GM23248 (cell line): ENCODE measurements around the gene PKNOX2. TPM values are rescaled to one million over a fixed set of nuclear protein-coding genes. Genes with fewer than 3 reads are reported as not detected.

Source experiments
- DNase-seq: peaks from one replicate; pipeline ENCODE4 v3.0.0-alpha.2; 2015
- H2AFZ ChIP-seq: fragments of 200-600 bp; sonication (generic); 2 replicates; pipeline ENCODE4 v1.6.1; 2016; ENCODE audit warnings: antibody characterized with exemption
- H3F3A ChIP-seq: fragments of 200-600 bp; sonication (generic); 2 replicates; pipeline ENCODE4 v1.6.1; 2016; ENCODE audit warnings: mild to moderate bottlenecking, antibody characterized with exemption, mixed run types; ENCODE audit not compliant: insufficient read depth
- H3K27ac ChIP-seq: fragments of 200-600 bp; sonication (generic); 2 replicates; pipeline ENCODE4 v1.5.1; 2016; ENCODE audit warnings: mild to moderate bottlenecking
- H3K27me3 ChIP-seq: fragments of 200-600 bp; sonication (generic); replicated peaks from 2 replicates; pipeline ENCODE4 v1.6.1; 2016; ENCODE audit warnings: mild to moderate bottlenecking; ENCODE audit not compliant: insufficient read depth
- H3K36me3 ChIP-seq: fragments of 200-600 bp; sonication (generic); 2 replicates; pipeline ENCODE4 v1.6.1; 2016; ENCODE audit warnings: low read depth, mild to moderate bottlenecking
- H3K4me1 ChIP-seq: fragments of 200-600 bp; sonication (generic); 2 replicates; pipeline ENCODE4 v1.6.1; 2016; ENCODE audit warnings: mild to moderate bottlenecking; ENCODE audit not compliant: insufficient read depth
- H3K4me2 ChIP-seq: fragments of 200-600 bp; sonication (generic); one replicate; pipeline ENCODE4 v1.6.1; 2016; ENCODE audit warnings: mild to moderate bottlenecking; ENCODE audit not compliant: unreplicated experiment
- H3K4me3 ChIP-seq: fragments of 200-600 bp; sonication (generic); 2 replicates; pipeline ENCODE4 v1.5.1; 2016; ENCODE audit warnings: mild to moderate bottlenecking
- H3K79me2 ChIP-seq: fragments of 200-600 bp; sonication (generic); 2 replicates; pipeline ENCODE4 v1.6.1; 2016; ENCODE audit warnings: mild to moderate bottlenecking; ENCODE audit not compliant: insufficient read depth
- H3K9ac ChIP-seq: fragments of 200-600 bp; sonication (generic); 2 replicates; pipeline ENCODE4 v1.6.1; 2016; ENCODE audit warnings: mild to moderate bottlenecking
- H3K9me2 ChIP-seq: fragments of 200-600 bp; sonication (generic); 2 replicates; pipeline ENCODE4 v1.6.1; 2016; ENCODE audit warnings: mixed run types, mild to moderate bottlenecking, moderate library complexity; ENCODE audit not compliant: insufficient read depth
- H3K9me3 ChIP-seq: fragments of 200-600 bp; sonication (generic); one replicate; pipeline ENCODE4 v1.6.1; 2017; ENCODE audit warnings: low read depth
- H4K20me1 ChIP-seq: fragments of 200-600 bp; sonication (generic); 2 replicates; pipeline ENCODE4 v1.6.0; 2016; ENCODE audit not compliant: insufficient read depth
- EZH2 ChIP-seq: fragments of 200-600 bp; sonication (generic); IDR thresholded peaks from 2 replicates; pipeline ENCODE4 v1.6.1; 2018; ENCODE audit warnings: antibody characterized with exemption, mild to moderate bottlenecking; ENCODE audit not compliant: insufficient read depth, poor library complexity, severe bottlenecking
- EZH2phosphoT487 ChIP-seq: fragments of 200-600 bp; sonication (generic); IDR thresholded peaks from 2 replicates; pipeline ENCODE4 v1.6.1; 2018; ENCODE audit warnings: antibody characterized with exemption, moderate library complexity, mild to moderate bottlenecking, low read depth; ENCODE audit not compliant: insufficient read depth
- WGBS, 2 experiments: methylation state at CpG; one replicate each; pipeline ENCODE4 v1.1.6; 2015 to 2017; ENCODE audit warnings: low lambda C conversion rate in 2 of 2, low coverage in 1 of 2; ENCODE audit errors: missing lambda C conversion rate in 2 of 2; 5-methylcytosine and 5-hydroxymethylcytosine counted together
- in situ Hi-C: fragments of 300-500 bp; cut with MboI; formaldehyde crosslinking; loops from 2 replicates; pipeline ENCODE4 v1.15.0; 2020
- polyA plus RNA-seq: library from polyadenylated mRNA; unstranded; fragments of >200 nt; fragmentation: Nextera tagmentation; extraction: Ambion mirVana; gene quantifications from 2 replicates; pipeline ENCODE4 v1.2.1, GENCODE V29; 2016
- total RNA-seq: library from RNA; depleted of rRNA; stranded (reverse); fragments of >200 nt; shearing (Covaris generic); gene quantifications from 2 replicates; pipeline ENCODE4 v1.2.3, GENCODE V29; 2014

PKNOX2 gene
- total and polyA plus RNA-seq, 2 experiments from 2014 or later: 0.21 to 0.76 TPM

DNA sequence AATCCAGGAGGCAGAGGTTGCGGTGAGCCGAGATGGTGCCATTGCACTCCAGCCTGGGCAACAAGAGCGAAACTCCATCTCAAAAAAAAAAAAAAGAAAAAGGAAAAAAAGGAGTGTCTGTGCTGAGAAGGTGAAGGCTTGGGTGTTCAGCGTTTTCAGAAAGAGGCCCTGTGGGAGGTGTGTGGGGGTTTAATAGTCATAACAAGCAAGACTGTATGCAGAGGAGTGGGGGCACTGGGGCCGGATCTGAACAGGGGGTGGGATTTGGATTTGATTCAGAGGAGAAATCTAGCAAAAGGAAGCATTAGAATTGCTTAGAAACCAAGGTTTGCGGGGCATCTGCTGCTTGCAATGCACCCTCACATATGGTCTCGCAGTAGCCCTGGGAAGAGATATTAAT, 195.5 kb downstream of the PKNOX2 start:
- H3K27me3 ChIP-seq: no peaks in the 10 kb centered on the region
- WGBS, 2 experiments: 91 to 93% methylated on average over 7 of the region's 7 CpGs
- no peak for DNase-seq
- H3K4me1 ChIP-seq: peaks cover 15% of the 10 kb centered on the region
- no peaks in the 10 kb centered on the region for H3K9me2 ChIP-seq
- TF ChIP-seq EZH2 (no peak), EZH2phosphoT487 (no peak)
- no peak overlapping the region for H2AFZ ChIP-seq
- H3K4me3 ChIP-seq: no peak overlapping the region
- no peak overlapping the region for H3K4me2 ChIP-seq
- H4K20me1 ChIP-seq: no peaks in the 10 kb centered on the region
- H3K27ac ChIP-seq: no peak overlapping the region
- H3K9me3 ChIP-seq: no peaks in the 10 kb centered on the region
- in situ Hi-C loops: no loop called here
- H3F3A ChIP-seq: no peaks in the 10 kb centered on the region
- H3K36me3 ChIP-seq: no peaks in the 10 kb centered on the region
- H3K79me2 ChIP-seq: no peaks in the 10 kb centered on the region
- no peak overlapping the region for H3K9ac ChIP-seq

DNA sequence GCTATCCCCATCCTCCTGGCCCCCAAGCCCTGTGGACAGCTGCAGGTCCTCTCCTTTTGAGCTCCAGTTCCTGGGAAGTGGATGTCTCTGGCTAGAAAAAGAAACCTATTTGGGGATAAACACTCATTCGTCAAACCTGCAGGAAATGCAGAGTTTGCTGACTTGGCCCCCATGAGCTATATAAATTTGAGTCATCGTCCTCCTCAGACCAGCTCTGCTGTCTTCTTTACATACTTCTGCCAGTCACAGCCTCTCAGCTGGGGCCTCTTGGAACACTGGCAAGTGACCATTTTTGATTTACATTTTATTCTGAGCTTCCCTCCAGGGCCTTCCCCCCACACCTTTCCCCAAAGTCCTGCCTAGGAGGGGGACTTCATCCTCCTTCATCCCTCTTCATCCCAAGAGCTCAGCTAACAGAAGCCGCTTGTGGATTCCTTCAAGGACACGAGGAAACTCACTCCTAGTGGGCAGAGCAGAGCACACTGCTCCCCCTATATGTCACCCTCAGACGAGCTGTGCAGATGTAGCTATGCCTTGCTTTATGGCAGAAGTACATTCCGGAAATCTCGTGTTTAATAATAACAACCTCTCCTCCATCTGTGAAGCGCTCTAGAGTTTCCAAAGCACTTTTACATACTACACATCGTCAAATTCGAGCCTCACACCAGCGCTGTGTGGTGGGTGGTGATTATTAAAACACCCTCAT, 199.7 kb downstream of the PKNOX2 start:
- no peak overlapping the region for H3K9ac ChIP-seq
- H3K4me1 ChIP-seq: peaks cover 7% of the 10 kb centered on the region
- H3K4me3 ChIP-seq: no peak overlapping the region
- H3K4me2 ChIP-seq: peak overlapping the region; percentile 49
- in situ Hi-C loops: no loop called here
- 54 to 63% methylated on average over 11 of the region's 11 CpGs for WGBS, 2 experiments
- no peaks in the 10 kb centered on the region for H3F3A ChIP-seq
- DNase-seq: peak; percentile 72
- no peaks in the 10 kb centered on the region for H3K36me3 ChIP-seq
- H3K9me2 ChIP-seq: no peaks in the 10 kb centered on the region
- no peaks in the 10 kb centered on the region for H3K9me3 ChIP-seq
- no peak for TF ChIP-seq EZH2phosphoT487
- TF ChIP-seq EZH2: no peak
- H4K20me1 ChIP-seq: no peaks in the 10 kb centered on the region
- H3K27me3 ChIP-seq: no peaks in the 10 kb centered on the region
- H3K27ac ChIP-seq: no peak overlapping the region
- no peaks in the 10 kb centered on the region for H3K79me2 ChIP-seq
- H2AFZ ChIP-seq: peak overlapping the region; percentile 43; the same call in 1 of the 2 replicates

GRCh38 chr11:125365196-125365931, 200.8 kb downstream of the PKNOX2 start:
- no peaks in the 10 kb centered on the region for H3K79me2 ChIP-seq
- no peak overlapping the region for H2AFZ ChIP-seq
- in situ Hi-C loops: no loop called here
- H3K4me1 ChIP-seq: peaks cover 7% of the 10 kb centered on the region
- no peaks in the 10 kb centered on the region for H3K9me2 ChIP-seq
- no peak overlapping the region for H3K9ac ChIP-seq
- 74 to 76% methylated on average over 7 of the region's 7 CpGs for whole genome bisulfite sequencing, 2 experiments
- H3F3A ChIP-seq: no peaks in the 10 kb centered on the region
- no peak overlapping the region for H3K4me3 ChIP-seq
- peak; percentile 22 for DNase-seq
- H3K27me3 ChIP-seq: no peaks in the 10 kb centered on the region
- H4K20me1 ChIP-seq: no peaks in the 10 kb centered on the region
- H3K9me3 ChIP-seq: no peaks in the 10 kb centered on the region
- no peaks in the 10 kb centered on the region for H3K36me3 ChIP-seq
- no peak overlapping the region for H3K4me2 ChIP-seq
- no peak for TF ChIP-seq EZH2
- no peak for TF ChIP-seq EZH2phosphoT487
- H3K27ac ChIP-seq: no peak overlapping the region

DNA sequence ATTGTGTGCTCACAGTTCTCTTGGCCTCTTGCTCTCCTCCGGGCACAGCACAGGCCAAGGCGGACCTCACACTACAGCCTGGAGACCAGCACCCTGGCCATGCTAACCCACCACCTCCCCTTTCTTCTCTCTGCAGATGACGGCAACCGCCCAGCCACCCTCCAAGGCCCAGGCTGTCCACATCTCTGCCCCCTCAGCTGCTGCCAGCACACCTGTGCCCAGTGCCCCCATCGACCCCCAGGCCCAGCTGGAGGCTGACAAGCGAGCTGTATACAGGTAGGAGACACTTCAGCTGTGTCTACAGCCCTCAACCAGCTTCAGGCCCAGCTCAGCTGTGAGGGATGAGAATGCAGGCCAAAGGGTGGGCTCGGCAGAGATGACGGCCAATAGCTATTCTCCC, 203.2 kb downstream of the PKNOX2 start:
- H3K9ac ChIP-seq: no peak overlapping the region
- H3K79me2 ChIP-seq: no peaks in the 10 kb centered on the region
- H3K27ac ChIP-seq: no peak overlapping the region
- H3K9me2 ChIP-seq: no peaks in the 10 kb centered on the region
- H3K27me3 ChIP-seq: no peaks in the 10 kb centered on the region
- no peak overlapping the region for H3K4me2 ChIP-seq
- in situ Hi-C loops: no loop called here
- no peak for TF ChIP-seq EZH2
- no peak for TF ChIP-seq EZH2phosphoT487
- no peak overlapping the region for H3K4me3 ChIP-seq
- H3K36me3 ChIP-seq: no peaks in the 10 kb centered on the region
- H3K4me1 ChIP-seq: peaks cover 7% of the 10 kb centered on the region
- 86 to 88% methylated on average over 8 of the region's 8 CpGs for WGBS, 2 experiments
- no peak overlapping the region for H2AFZ ChIP-seq
- H3K9me3 ChIP-seq: no peaks in the 10 kb centered on the region
- no peaks in the 10 kb centered on the region for H4K20me1 ChIP-seq
- no peaks in the 10 kb centered on the region for H3F3A ChIP-seq
- no peak for DNase-seq
